Fibroblast of gingiva (primary cell): ENCODE data around the gene POLR1F.

Experiments used
- DNase-seq: peaks from one replicate; pipeline ENCODE4 v3.0.0-alpha.2; 2011; ENCODE audit warnings: low read depth

POLR1F gene

DNA sequence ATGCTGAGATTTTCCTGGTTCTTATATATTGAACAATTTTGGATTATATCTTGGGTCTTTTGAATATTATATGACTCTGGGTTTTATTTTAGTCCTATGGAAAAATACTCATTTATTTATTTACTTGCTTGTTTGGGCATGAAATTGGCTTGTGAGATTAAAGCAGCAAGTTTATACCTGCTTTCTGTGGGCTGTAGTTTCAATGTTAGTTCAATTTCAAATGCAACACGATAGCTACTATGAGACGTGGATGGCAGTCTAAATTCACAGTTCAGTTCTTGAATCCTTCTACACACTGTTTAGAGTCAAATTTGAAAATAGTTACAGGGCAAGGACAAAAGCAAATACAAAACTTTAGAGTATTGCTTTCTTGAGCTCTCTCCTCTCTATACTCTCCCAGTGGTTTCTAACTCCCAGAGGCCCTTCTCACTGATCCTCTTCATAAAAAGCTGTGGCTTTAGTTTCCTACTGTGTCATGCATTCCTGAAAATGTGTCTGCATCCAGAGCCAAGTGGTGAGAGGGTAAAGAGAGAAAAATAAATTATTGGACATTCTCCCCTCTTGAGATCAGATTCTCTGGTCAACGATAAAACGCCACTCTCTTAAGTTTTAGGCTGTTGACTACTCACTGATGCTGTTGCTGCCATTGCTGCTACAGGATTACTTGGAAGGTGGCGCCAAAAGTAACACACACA lies 34.4 kb downstream of the POLR1F start:
- peak; percentile 11 for DNase-seq

DNA sequence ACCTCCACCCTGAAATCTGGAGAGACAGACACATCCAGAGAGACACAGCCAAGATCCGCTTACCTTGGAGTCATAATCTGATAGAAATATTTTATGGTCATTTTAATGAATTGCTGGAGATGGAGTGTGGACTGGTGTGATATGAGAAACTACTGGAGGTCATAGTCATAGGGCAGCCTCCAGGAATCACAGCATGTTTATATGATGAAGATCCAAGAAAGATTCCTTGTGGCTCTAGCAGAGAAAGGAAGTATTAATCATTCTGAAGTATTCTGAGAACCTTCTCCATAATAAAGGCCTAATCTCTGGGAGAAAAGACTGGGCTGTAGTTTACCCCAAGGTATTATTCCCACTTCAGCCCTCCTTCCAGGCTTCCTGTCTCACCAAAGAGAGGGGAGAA lies 38.0 kb downstream of the POLR1F start:
- DNase-seq = no peak

DNA sequence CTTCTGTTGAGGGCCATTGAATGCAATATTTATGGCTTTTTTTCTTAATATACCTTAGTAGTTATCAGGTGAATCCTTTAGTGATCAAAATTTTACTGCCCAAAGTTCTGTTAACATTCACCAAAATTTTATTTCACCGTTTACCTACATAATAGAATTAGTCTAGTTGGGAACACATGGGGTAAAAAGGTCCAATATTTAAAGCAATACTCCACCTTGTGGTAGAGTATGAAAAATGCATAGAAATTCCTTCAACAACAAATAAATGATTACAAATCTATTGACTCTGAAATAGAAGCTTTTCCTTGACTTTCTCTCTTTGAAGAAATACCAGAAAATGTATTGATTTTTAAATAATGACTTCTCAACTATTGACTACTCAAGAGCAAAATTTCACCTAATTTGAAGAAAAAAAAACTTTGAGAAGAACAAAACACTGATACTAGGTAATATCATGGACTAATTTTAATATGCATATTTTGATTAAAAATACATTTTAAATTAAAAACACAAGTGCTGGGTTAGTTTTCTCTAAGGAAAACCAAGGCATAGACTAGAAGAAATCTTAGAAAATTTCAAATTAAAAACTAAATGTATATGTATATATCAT lies 43.3 kb downstream of the POLR1F start:
- DNase-seq = peak; percentile 38

DNA sequence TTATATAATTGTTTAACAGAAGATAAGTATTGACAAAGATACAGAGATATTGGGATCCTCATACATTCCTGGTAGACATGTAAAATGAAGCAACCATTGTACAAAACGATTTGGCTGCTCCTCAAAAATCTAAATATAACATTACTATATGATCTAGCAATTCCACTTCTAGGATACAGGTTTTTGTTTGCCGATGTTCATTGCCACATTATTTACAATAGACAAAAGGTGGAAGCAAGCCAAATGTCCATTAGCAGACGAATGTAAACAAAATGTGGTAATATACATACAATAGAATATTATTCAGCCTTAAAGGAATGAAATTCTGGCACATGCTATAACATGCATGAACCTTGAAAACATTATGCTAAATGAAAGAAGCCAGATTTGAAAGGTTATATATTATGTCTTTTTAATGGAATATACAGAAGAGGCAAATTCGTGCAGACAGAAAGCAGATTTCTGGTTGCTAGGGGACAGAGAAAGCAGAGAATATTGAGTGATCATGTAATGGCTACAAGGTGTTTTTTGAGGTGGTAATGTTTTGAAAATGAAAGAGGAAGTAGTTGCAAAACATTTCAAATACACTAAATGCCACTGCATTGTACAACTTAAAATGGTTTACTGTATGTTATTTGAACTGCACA lies 44.9 kb downstream of the POLR1F start:
- no peak for DNase-seq

DNA sequence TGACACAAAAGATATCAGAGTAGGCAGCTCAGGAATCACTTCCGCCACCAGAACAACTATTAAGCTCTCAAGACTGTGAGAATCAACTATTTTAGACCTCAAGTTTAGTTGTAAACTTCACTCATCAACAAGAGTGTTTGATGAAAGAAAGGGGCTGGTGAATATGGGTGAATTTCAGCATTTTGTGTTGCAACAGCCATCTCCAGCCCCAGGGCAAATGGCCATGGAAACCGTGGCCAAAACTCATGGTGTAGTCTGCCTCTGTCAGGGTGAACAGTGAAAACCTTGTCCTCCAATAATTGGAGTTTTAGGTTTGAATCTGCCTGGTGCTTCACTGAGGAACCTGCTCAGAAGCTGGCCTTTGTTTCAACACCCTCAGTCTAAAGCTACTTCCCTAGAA lies 60.0 kb downstream of the POLR1F start:
- DNase-seq = peak; percentile 55
